ENCODE results near the gene PHLDB3. TPM values are rescaled to one million over a fixed set of nuclear protein-coding genes. Genes with fewer than 3 reads are reported as not detected.

The PHLDB3 gene
- total RNA-seq, 1 experiment from 2014 or later: 8.5 TPM

DNA sequence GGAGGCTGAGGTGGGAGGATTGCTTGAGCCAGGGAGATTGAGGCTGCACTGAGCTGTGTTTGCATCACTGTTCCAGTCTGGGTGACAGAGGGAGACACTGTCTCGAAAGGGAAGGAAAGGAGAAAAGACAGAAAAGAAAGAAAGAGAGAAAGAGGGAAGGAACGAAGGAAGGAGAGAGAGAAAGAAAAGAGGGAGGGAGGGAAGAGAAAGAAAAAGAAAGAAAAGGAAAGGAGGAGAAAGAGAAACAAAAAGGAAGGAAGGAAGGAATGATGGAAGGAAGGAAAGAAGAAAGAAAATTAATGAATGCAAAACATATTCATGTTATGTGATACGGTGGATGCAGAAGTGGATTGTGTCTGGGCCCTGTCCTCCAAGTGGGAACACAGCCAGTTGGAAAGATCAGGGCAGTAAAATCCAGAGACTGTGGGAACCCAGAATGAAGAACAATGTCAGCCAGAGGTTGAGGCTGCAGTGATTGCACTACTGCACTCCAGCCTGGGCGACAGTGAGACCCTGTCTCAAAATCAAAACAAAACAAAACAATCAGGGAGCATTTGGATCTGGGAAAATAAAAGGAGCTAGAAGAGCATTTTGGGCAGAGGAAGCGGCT lies 6.2 kb downstream of the PHLDB3 start:
- Histone ChIP-seq H2BK120ac (ENCODE audit: low read depth, low read length, poor library complexity, severe bottlenecking) (no peak overlapping the region), H2AFZ (ENCODE audit: low read length) (no peak overlapping the region), H2AK5ac (ENCODE audit: insufficient read length, low read length) (no peak overlapping the region), H3K27ac (ENCODE audit: insufficient read length, low read depth, low read length) (no peak overlapping the region), H2BK5ac (ENCODE audit: insufficient read length, low read length) (no peak overlapping the region), H3K79me1 (ENCODE audit: insufficient read depth, low read depth, low read length, poor library complexity, severe bottlenecking) (no peaks in the 10 kb centered on the region), H2BK20ac (ENCODE audit: low read depth, low read length, poor library complexity, severe bottlenecking) (no peak overlapping the region), H3K23me2 (ENCODE audit: insufficient read length, low read depth, low read length, poor library complexity, severe bottlenecking) (peaks cover 6% of the 10 kb centered on the region), H3K4me1 (ENCODE audit: insufficient read depth, low read length) (no peaks in the 10 kb centered on the region), H3K27me3 (ENCODE audit: insufficient read depth, low read length) (peaks cover 4% of the 10 kb centered on the region; the same call in 1 of the 2 replicates), H4K8ac (replicated peaks; ENCODE audit: insufficient read length, low read depth, low read length) (no peak overlapping the region), H4K91ac (ENCODE audit: insufficient read length, low read depth, low read length) (no peak overlapping the region), H3K9ac (ENCODE audit: extremely low read depth, insufficient read length, low read length) (no peak overlapping the region), H3K4ac (ENCODE audit: low read depth, low read length) (no peak overlapping the region), H4K20me1 (ENCODE audit: control insufficient read depth, insufficient read depth, insufficient read length) (no peaks in the 10 kb centered on the region), H3K23ac (ENCODE audit: insufficient read length, low read depth, low read length) (no peak overlapping the region), H2BK12ac (ENCODE audit: insufficient read length, low read depth, low read length) (no peak overlapping the region), H2BK15ac (ENCODE audit: low read depth, low read length) (no peak overlapping the region), H3K14ac (ENCODE audit: insufficient read depth, low read length) (no peak overlapping the region), H3K79me2 (ENCODE audit: insufficient read depth, low read length) (no peaks in the 10 kb centered on the region), H3K9me3 (ENCODE audit: control insufficient read depth, low read depth, low read length) (no peaks in the 10 kb centered on the region), H3K4me2 (ENCODE audit: insufficient read depth, insufficient read length, low read length) (no peak overlapping the region), H4K5ac (ENCODE audit: insufficient read length, low read depth, low read length) (no peak overlapping the region), H3K18ac (ENCODE audit: insufficient read length, low read depth, low read length) (no peak overlapping the region), H3T11ph (ENCODE audit: low read length) (no peak overlapping the region), H3K56ac (ENCODE audit: insufficient read length, low read depth, low read length) (no peak overlapping the region)
- peaks cover 7% of the 10 kb centered on the region for H3K27me3 Mint-ChIP-seq (ENCODE audit: low read depth)
- no peak for DNase-seq
- H3K9me3 Mint-ChIP-seq: no peaks in the 10 kb centered on the region
- peaks cover 6 to 22% of the 10 kb centered on the region in 2 experiments; a peak in 3 of 4 replicates for H3K4me1 Mint-ChIP-seq
- H3K27ac Mint-ChIP-seq: no peak overlapping the region
- WGBS (ENCODE audit: extremely low coverage, insufficient read length, low lambda C conversion rate): no CpG with 5 or more reads among the region's 5 CpGs
- H3K4me3 Mint-ChIP-seq: no peak overlapping the region; a peak in 1 of 5 replicates
- TF ChIP-seq, protein P1, sequence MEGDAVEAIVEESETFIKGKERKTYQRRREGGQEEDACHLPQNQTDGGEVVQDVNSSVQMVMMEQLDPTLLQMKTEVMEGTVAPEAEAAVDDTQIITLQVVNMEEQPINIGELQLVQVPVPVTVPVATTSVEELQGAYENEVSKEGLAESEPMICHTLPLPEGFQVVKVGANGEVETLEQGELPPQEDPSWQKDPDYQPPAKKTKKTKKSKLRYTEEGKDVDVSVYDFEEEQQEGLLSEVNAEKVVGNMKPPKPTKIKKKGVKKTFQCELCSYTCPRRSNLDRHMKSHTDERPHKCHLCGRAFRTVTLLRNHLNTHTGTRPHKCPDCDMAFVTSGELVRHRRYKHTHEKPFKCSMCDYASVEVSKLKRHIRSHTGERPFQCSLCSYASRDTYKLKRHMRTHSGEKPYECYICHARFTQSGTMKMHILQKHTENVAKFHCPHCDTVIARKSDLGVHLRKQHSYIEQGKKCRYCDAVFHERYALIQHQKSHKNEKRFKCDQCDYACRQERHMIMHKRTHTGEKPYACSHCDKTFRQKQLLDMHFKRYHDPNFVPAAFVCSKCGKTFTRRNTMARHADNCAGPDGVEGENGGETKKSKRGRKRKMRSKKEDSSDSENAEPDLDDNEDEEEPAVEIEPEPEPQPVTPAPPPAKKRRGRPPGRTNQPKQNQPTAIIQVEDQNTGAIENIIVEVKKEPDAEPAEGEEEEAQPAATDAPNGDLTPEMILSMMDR (conservative IDR thresholded peaks at IDR 0.05): no peak
- peaks cover 2 to 11% (median 10%) of the 10 kb centered on the region in 3 experiments; a peak in 6 of 7 replicates for H3K36me3 Mint-ChIP-seq (ENCODE audit: insufficient read depth in 1 of 3, low read depth in 3 of 3)
